NT2/D1 (cell line): ENCODE measurements around the gene LIN7C.
A peak's percentile ranks its signal among the peaks of the same experiment; 100 is the strongest.

Experiments used
- DNase-seq: peaks from one replicate; pipeline ENCODE4 v3.0.0-alpha.2; 2011; ENCODE audit warnings: low read depth, low spot score
- H3K27me3 ChIP-seq: 2 replicates; pipeline ENCODE4 v1.6.0; 2011; ENCODE audit warnings: mild to moderate bottlenecking; ENCODE audit not compliant: insufficient read length, insufficient read depth
- H3K36me3 ChIP-seq: 2 replicates; pipeline ENCODE4 v1.6.1; 2011; ENCODE audit warnings: mild to moderate bottlenecking, low read length, mixed read lengths; ENCODE audit not compliant: insufficient read depth, insufficient read length
- H3K4me1 ChIP-seq: 2 replicates; pipeline ENCODE4 v1.5.1; 2011; ENCODE audit not compliant: insufficient read depth, insufficient read length
- H3K4me3 ChIP-seq: 2 replicates; pipeline ENCODE4 v1.5.1; 2011; ENCODE audit warnings: low read depth; ENCODE audit not compliant: insufficient read length
- H3K9ac ChIP-seq: 2 replicates; pipeline ENCODE4 v1.6.0; 2011; ENCODE audit warnings: low read depth; ENCODE audit not compliant: insufficient read length
- H3K9me3 ChIP-seq: 2 replicates; pipeline ENCODE4 v1.5.1; 2011; ENCODE audit warnings: mild to moderate bottlenecking, low read length; ENCODE audit not compliant: insufficient read depth
- SUZ12 ChIP-seq: IDR thresholded peaks from 2 replicates; pipeline ENCODE4 v1.6.1; 2011; ENCODE audit not compliant: insufficient read length, insufficient read depth; ENCODE audit errors: extremely low read depth
- YY1 ChIP-seq: IDR thresholded peaks from 2 replicates; pipeline ENCODE4 v1.6.1; 2011; ENCODE audit not compliant: insufficient read length, insufficient read depth
- ZNF274 ChIP-seq: IDR thresholded peaks from 2 replicates; pipeline ENCODE4 v1.6.1; 2011; ENCODE audit warnings: mild to moderate bottlenecking, low read depth, low read length

Gene LIN7C

GRCh38 chr11:27477243-27477642 is 29.3 kb downstream of the LIN7C start:
- no peak for TF ChIP-seq YY1
- no peak for TF ChIP-seq ZNF274
- TF ChIP-seq SUZ12, result no peak
- Histone ChIP-seq H3K4me3 (no peak overlapping the region), H3K27me3 (no peaks in the 10 kb centered on the region), H3K9me3 (no peaks in the 10 kb centered on the region), H3K36me3 (no peaks in the 10 kb centered on the region), H3K9ac (no peak overlapping the region), H3K4me1 (no peaks in the 10 kb centered on the region)
- DNase-seq, result no peak

- no peak overlapping the region for H3K4me3 ChIP-seq
- H3K27me3 ChIP-seq, result no peaks in the 10 kb centered on the region
- TF ChIP-seq YY1, result no peak
- TF ChIP-seq SUZ12, result no peak
- TF ChIP-seq ZNF274, result no peak
- H3K4me1 ChIP-seq, result no peaks in the 10 kb centered on the region
- H3K9me3 ChIP-seq, result no peaks in the 10 kb centered on the region
- DNase-seq, result no peak
- no peak overlapping the region for H3K9ac ChIP-seq
- no peaks in the 10 kb centered on the region for H3K36me3 ChIP-seq
Measured at GRCh38 chr11:27475622-27476021, 30.9 kb downstream of the LIN7C start.

GRCh38 chr11:27473017-27473406 is 33.6 kb downstream of the LIN7C start:
- DNase-seq, result no peak
- Histone ChIP-seq H3K9ac (peak overlapping the region; percentile 44), H3K4me3 (peak overlapping the region; percentile 13), H3K4me1 (no peaks in the 10 kb centered on the region), H3K9me3 (no peaks in the 10 kb centered on the region), H3K36me3 (no peaks in the 10 kb centered on the region), H3K27me3 (no peaks in the 10 kb centered on the region)
- TF ChIP-seq SUZ12 (no peak), ZNF274 (no peak), YY1 (no peak)

GRCh38 chr11:27472398-27473016 is 34.1 kb downstream of the LIN7C start, which contains the start of gene LGR4:
Gene LGR4 (minus strand): TSS chr11:27472790. CDS start chr11:27472302, 488 bp downstream.
- Histone ChIP-seq H3K9me3 (no peaks in the 10 kb centered on the region), H3K36me3 (no peaks in the 10 kb centered on the region), H3K27me3 (no peaks in the 10 kb centered on the region), H3K9ac (peak within 1 kb of the TSS; percentile 95), H3K4me3 (peak within 1 kb of the TSS; percentile 94), H3K4me1 (no peaks in the 10 kb centered on the region)
- DNase-seq, result peak; percentile 95
- TF ChIP-seq SUZ12, result no peak
- no peak for TF ChIP-seq YY1
- no peak for TF ChIP-seq ZNF274

- Histone ChIP-seq H3K36me3 (no peaks in the 10 kb centered on the region), H3K9me3 (no peaks in the 10 kb centered on the region), H3K9ac (peak overlapping the region; percentile 95), H3K27me3 (no peaks in the 10 kb centered on the region), H3K4me3 (peak overlapping the region; percentile 94), H3K4me1 (no peaks in the 10 kb centered on the region)
- TF ChIP-seq ZNF274, result no peak
- no peak for TF ChIP-seq YY1
- TF ChIP-seq SUZ12, result no peak
- no peak for DNase-seq
Measured at GRCh38 chr11:27471589-27472397, 34.8 kb downstream of the LIN7C start.

- no peak for DNase-seq
- no peaks in the 10 kb centered on the region for H3K36me3 ChIP-seq
- no peaks in the 10 kb centered on the region for H3K4me1 ChIP-seq
- peak overlapping the region; percentile 93 for H3K9ac ChIP-seq
- no peaks in the 10 kb centered on the region for H3K9me3 ChIP-seq
- no peak for TF ChIP-seq SUZ12
- no peak for TF ChIP-seq ZNF274
- TF ChIP-seq YY1, result no peak
- peak overlapping the region; percentile 94 for H3K4me3 ChIP-seq
- H3K27me3 ChIP-seq, result no peaks in the 10 kb centered on the region
Measured at GRCh38 chr11:27470826-27471588, 35.6 kb downstream of the LIN7C start.

- H3K4me3 ChIP-seq, result peak overlapping the region; percentile 27
- no peaks in the 10 kb centered on the region for H3K9me3 ChIP-seq
- peak overlapping the region; percentile 17 for H3K9ac ChIP-seq
- no peaks in the 10 kb centered on the region for H3K36me3 ChIP-seq
- H3K4me1 ChIP-seq, result no peaks in the 10 kb centered on the region
- no peak for DNase-seq
- TF ChIP-seq YY1 (no peak), ZNF274 (no peak), SUZ12 (no peak)
- no peaks in the 10 kb centered on the region for H3K27me3 ChIP-seq
Measured at GRCh38 chr11:27470166-27470565, 36.4 kb downstream of the LIN7C start.
